ENCODE measurements around the gene SPI1. TPM values are rescaled to one million over a fixed set of nuclear protein-coding genes. Genes with fewer than 3 reads are reported as not detected.

SPI1 gene
- total and polyA plus RNA-seq, 2 donors (not counting 3 experiments of a cell fraction or from before 2014, with no cell fraction given), result not detected

DNA sequence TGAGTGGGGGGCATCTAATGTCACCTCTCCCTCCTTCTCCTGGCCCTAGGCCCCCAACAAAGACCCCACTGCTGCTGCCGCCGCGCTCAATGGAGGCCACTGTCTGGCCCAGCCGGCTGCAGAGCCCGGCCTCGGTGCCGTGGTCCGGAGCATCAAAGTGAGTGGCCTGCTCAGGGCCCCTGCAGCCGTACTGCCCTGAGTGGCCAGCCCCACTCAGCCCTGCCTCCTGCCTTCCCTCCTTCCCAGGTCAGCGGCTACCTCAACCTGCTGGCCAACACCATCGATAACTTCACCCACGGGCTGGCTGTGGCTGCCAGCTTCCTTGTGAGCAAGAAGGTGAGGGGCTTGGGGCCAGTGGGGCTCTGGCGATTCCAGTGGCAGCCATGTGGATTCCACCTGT lies 35.0 kb upstream of the SPI1 start:
- Histone ChIP-seq H3K79me2 (ENCODE audit: control insufficient read depth, insufficient read depth, low read length) (peaks cover 25% of the 10 kb centered on the region), H3K27me3 (ENCODE audit: control insufficient read depth in 2 of 2, insufficient read depth in 2 of 2, low read length in 2 of 2) (no peaks in the 10 kb centered on the region), H3K4me2 (ENCODE audit: insufficient read depth, low read length) (no peak overlapping the region), H3K4me1 (ENCODE audit: control insufficient read depth, extremely low read depth, insufficient read depth, low read length) (peaks cover 35% of the 10 kb centered on the region), H2AFZ (ENCODE audit: low read depth, low read length) (no peak overlapping the region), H3K9me1 (replicated peaks; ENCODE audit: control insufficient read depth, extremely low read depth, insufficient read depth, low read length) (no peaks in the 10 kb centered on the region), H3K36me3 (ENCODE audit: control insufficient read depth in 2 of 2, extremely low read depth in 1 of 2, insufficient read depth in 2 of 2, low read length in 2 of 2) (peaks cover 8 to 42% of the 10 kb centered on the region in 2 experiments), H3K9me3 (replicated peaks; ENCODE audit: control insufficient read depth, insufficient read depth, low read length) (no peaks in the 10 kb centered on the region), H4K20me1 (replicated peaks; ENCODE audit: control insufficient read depth, extremely low read depth, insufficient read depth, low read length) (no peaks in the 10 kb centered on the region), H3K4me3 (replicated peaks in 1 of 3; ENCODE audit: insufficient read depth in 1 of 3, low read depth in 1 of 3, low read length in 3 of 3) (no peak overlapping the region), H3K27ac (ENCODE audit: insufficient read depth, low read depth, low read length) (no peak overlapping the region), H3K9ac (replicated peaks; ENCODE audit: extremely low read depth, insufficient read depth, low read length) (no peak overlapping the region)
- ChIA-PET CTCF (interaction anchor here (0.7 to 7.4 kb wide), 4 partner anchors 13 to 83 kb away, joined by 3 to 148 read pairs (median 11); partner anchors contain the start of gene PSMC3), POLR2A (no interaction called here)
- dilution Hi-C loops (cut with MboI; ENCODE audit: extremely low pct_ligation_motif_present, low sequenced_read_pairs), result no loop called here
- DNase-seq (ENCODE audit: low read depth, low spot score), result no peak
- no peak for FAIRE-seq
- no peak for TF ChIP-seq GATA2 (IDR thresholded peaks at IDR 0.05; ENCODE audit: insufficient read depth, insufficient read length, low read depth, low read length)
- no peak for TF ChIP-seq POLR2A (IDR thresholded peaks at IDR 0.05; ENCODE audit: low read depth, low read length)
- no peak for TF ChIP-seq POLR2AphosphoS5 (IDR thresholded peaks at IDR 0.05; ENCODE audit: insufficient read depth, low read depth, low read length)
- TF ChIP-seq, protein P1, sequence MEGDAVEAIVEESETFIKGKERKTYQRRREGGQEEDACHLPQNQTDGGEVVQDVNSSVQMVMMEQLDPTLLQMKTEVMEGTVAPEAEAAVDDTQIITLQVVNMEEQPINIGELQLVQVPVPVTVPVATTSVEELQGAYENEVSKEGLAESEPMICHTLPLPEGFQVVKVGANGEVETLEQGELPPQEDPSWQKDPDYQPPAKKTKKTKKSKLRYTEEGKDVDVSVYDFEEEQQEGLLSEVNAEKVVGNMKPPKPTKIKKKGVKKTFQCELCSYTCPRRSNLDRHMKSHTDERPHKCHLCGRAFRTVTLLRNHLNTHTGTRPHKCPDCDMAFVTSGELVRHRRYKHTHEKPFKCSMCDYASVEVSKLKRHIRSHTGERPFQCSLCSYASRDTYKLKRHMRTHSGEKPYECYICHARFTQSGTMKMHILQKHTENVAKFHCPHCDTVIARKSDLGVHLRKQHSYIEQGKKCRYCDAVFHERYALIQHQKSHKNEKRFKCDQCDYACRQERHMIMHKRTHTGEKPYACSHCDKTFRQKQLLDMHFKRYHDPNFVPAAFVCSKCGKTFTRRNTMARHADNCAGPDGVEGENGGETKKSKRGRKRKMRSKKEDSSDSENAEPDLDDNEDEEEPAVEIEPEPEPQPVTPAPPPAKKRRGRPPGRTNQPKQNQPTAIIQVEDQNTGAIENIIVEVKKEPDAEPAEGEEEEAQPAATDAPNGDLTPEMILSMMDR (IDR thresholded peaks at IDR 0.05; ENCODE audit: extremely low read depth in 1 of 2, insufficient read depth in 1 of 2, low read depth in 1 of 2, low read length in 2 of 2), result no peak
- TF ChIP-seq EZH2 (IDR thresholded peaks at IDR 0.05; ENCODE audit: borderline replicate concordance, low read depth, low read length, severe bottlenecking), result no peak
- intact Hi-C loops (cut with micrococcal nuclease), result loop anchor here (10.0 kb wide), 1 partner anchor 441 kb away; no protein-coding TSS in a partner anchor
- BruUV-seq (replicated peaks), result no TSS peak
